Testis (tissue), 3 donors: Measurements from ENCODE around the gene ASPHD2. TPM values are rescaled to one million over a fixed set of nuclear protein-coding genes. Genes with fewer than 3 reads are reported as not detected.
A peak's percentile ranks its signal among the peaks of the same experiment; 100 is the strongest.

Experiments used
- DNase-seq: peaks from one replicate; pipeline ENCODE4 v3.0.0-alpha.2; 2019
- H3K27ac ChIP-seq, 2 donors: fragments of 200-600 bp; sonication (generic); one replicate each; pipeline ENCODE4 v1.5.1; 2019
- H3K27me3 ChIP-seq: fragments of 200-600 bp; sonication (generic); one replicate; pipeline ENCODE4 v1.5.1; 2019
- H3K36me3 ChIP-seq: fragments of 200-600 bp; sonication (generic); one replicate; pipeline ENCODE4 v1.5.1; 2017; ENCODE audit warnings: low read depth; ENCODE audit errors: missing control alignments
- H3K4me1 ChIP-seq: fragments of 200-600 bp; sonication (generic); one replicate; pipeline ENCODE4 v1.5.1; 2019
- H3K4me3 ChIP-seq, 2 donors: fragments of 200-600 bp; sonication (generic); one replicate each; pipeline ENCODE4 v1.5.1; 2017 to 2019
- H3K9me3 ChIP-seq: fragments of 200-600 bp; sonication (generic); one replicate; pipeline ENCODE4 v1.5.1; 2017
- CTCF ChIP-seq, 3 experiments: fragments of 450-650 bp in 2 of 3; fragments of 200-600 bp in 1 of 3; sonication (generic) in 1 of 3; IDR thresholded peaks; one replicate each; pipeline ENCODE4 v1.5.1; 2016 to 2019; ENCODE audit warnings: antibody characterized with exemption in 3 of 3, mild to moderate bottlenecking in 2 of 3, moderate library complexity in 1 of 3
- POLR2A ChIP-seq: fragments of 450-650 bp; IDR thresholded peaks from one replicate; pipeline ENCODE4 v1.6.1; 2017; ENCODE audit warnings: antibody characterized with exemption, mild to moderate bottlenecking, moderate library complexity
- WGBS, 2 donors: methylation state at CpG; one replicate each; pipeline ENCODE4 v1.1.5; 2018; 5-methylcytosine and 5-hydroxymethylcytosine counted together
- intact Hi-C: fragments of 100-400 bp; cut with DNase I; formaldehyde crosslinking; loops from one replicate; pipeline ENCODE4 v1.15.1; 2023; ENCODE audit warnings: low total_unique reads
- polyA plus RNA-seq: library from polyadenylated mRNA; stranded (reverse); fragments of 350-450 nt; fragmentation: Illumina TruSeq; extraction: RNeasy Lipid Tissue Mini Kit (QIAGEN cat#74804); gene quantifications from one replicate; pipeline ENCODE4 v1.2.3, GENCODE V29; 2014; ENCODE audit warnings: low read depth, low replicate concordance; ENCODE audit not compliant: insufficient read depth
- total RNA-seq, 2 donors: library from RNA; depleted of rRNA; stranded (reverse); fragments of >200 nt; gene quantifications; one replicate each; pipeline ENCODE4 v1.2.3, GENCODE V29; 2016

Gene ASPHD2
- total and polyA plus RNA-seq, 3 donors from 2014 or later = 4.2 to 5.0 (median 4.8) TPM

- TF ChIP-seq POLR2A = no peak
- no peak for TF ChIP-seq CTCF (IDR thresholded peaks at IDR 0.05)
- intact Hi-C loops = no loop called here
- Histone ChIP-seq H3K9me3 (no peaks in the 10 kb centered on the region), H3K4me1 (peaks cover 4% of the 10 kb centered on the region), H3K27me3 (no peaks in the 10 kb centered on the region), H3K27ac (no peak overlapping the region), H3K4me3 (no peak overlapping the region), H3K36me3 (no peaks in the 10 kb centered on the region)
- DNase-seq = no peak
Observed at GRCh38 chr22:26426924-26427323, 2.1 kb upstream of the ASPHD2 start.

- no peaks in the 10 kb centered on the region for H3K9me3 ChIP-seq
- no peaks in the 10 kb centered on the region for H3K36me3 ChIP-seq
- no peak overlapping the region for H3K27ac ChIP-seq
- no peak for TF ChIP-seq CTCF (IDR thresholded peaks at IDR 0.05)
- intact Hi-C loops = no loop called here
- peak overlapping the region; percentile 49 to 71 for H3K4me3 ChIP-seq
- WGBS, 2 donors = 6 to 8% methylated on average over 16 to 41 of the region's 50 CpGs
- peaks cover 4% of the 10 kb centered on the region for H3K4me1 ChIP-seq
- no peak for DNase-seq
- H3K27me3 ChIP-seq = no peaks in the 10 kb centered on the region
Observed at GRCh38 chr22:26429458-26430286, 612 bp downstream of the ASPHD2 start.

- no peak for TF ChIP-seq POLR2A
- no peak for TF ChIP-seq CTCF (IDR thresholded peaks at IDR 0.05)
- no peak overlapping the region for H3K27ac ChIP-seq
- 68 to 75% methylated on average over 2 of the region's 2 CpGs for WGBS, 2 donors
- H3K4me3 ChIP-seq = no peak overlapping the region
- no peak for DNase-seq
- H3K27me3 ChIP-seq = no peaks in the 10 kb centered on the region
- H3K9me3 ChIP-seq = no peaks in the 10 kb centered on the region
- intact Hi-C loops = no loop called here
- peaks cover 4% of the 10 kb centered on the region for H3K4me1 ChIP-seq
- no peaks in the 10 kb centered on the region for H3K36me3 ChIP-seq
Observed at GRCh38 chr22:26430600-26430999, 1.5 kb downstream of the ASPHD2 start.

GRCh38 chr22:26431261-26431995 is 2.4 kb downstream of the ASPHD2 start:
- Histone ChIP-seq H3K27me3 (no peaks in the 10 kb centered on the region), H3K4me3 (no peak overlapping the region), H3K4me1 (peaks cover 4% of the 10 kb centered on the region), H3K36me3 (no peaks in the 10 kb centered on the region), H3K27ac (no peak overlapping the region), H3K9me3 (no peaks in the 10 kb centered on the region)
- intact Hi-C loops = no loop called here
- no peak for DNase-seq
- no peak for TF ChIP-seq CTCF (IDR thresholded peaks at IDR 0.05)
- TF ChIP-seq POLR2A = no peak
- WGBS, 2 donors = 92 to 93% methylated on average over 13 of the region's 13 CpGs
